Endothelial cell of umbilical vein (primary cell): Measurements from ENCODE around the gene SAA2.

ENCODE experiments used
- CTCF ChIP-seq, 2 donors: IDR thresholded peaks; 1 replicate in 1 of 2; 2 replicates in 1 of 2; pipeline ENCODE4 v1.5.1; 2011; ENCODE audit warnings: low read length in 2 of 2, mild to moderate bottlenecking in 2 of 2, moderate library complexity in 2 of 2, control low read depth in 1 of 2, inconsistent platforms in 1 of 2, low read depth in 1 of 2; ENCODE audit not compliant: insufficient read depth in 1 of 2; ENCODE audit errors: extremely low read depth in 1 of 2
- FOS ChIP-seq: IDR thresholded peaks from 2 replicates; pipeline ENCODE4 v1.6.1; 2011; ENCODE audit warnings: mild to moderate bottlenecking, low read length, moderate library complexity, borderline replicate concordance; ENCODE audit not compliant: insufficient read depth
- POLR2A ChIP-seq: IDR thresholded peaks from 2 replicates; pipeline ENCODE4 v1.6.1; 2012; ENCODE audit warnings: low read depth, mild to moderate bottlenecking, control low read depth, low read length
- POLR2AphosphoS5 ChIP-seq: IDR thresholded peaks from 2 replicates; pipeline ENCODE4 v1.6.1; 2012; ENCODE audit warnings: low read depth, mild to moderate bottlenecking, control low read depth, low read length, moderate library complexity; ENCODE audit not compliant: insufficient read depth

DNA sequence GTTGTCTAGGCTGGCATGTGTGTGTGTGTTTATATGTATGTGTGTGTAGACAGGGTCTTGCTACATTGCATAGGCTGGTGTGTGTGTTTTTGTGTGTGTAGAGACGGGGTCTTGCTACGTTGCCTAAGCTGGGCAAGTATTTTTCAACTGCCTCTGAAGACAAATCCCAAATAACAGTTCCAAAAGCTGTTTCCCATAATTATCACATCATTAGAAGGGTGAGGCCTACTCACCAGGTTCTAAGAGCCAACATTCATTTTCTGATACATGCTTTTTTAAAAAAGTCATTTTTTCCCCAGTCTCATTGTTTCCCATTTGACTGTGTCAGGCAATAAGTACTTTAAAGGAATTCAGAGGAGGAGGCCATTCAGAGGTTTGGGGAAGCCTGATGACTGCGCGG, 40.4 kb upstream of the SAA2 start:
- no peak for TF ChIP-seq CTCF (IDR thresholded peaks at IDR 0.05; ENCODE audit: extremely low read depth in 1 of 2, insufficient read depth in 1 of 2, low read depth in 1 of 2, low read length in 2 of 2)
- TF ChIP-seq POLR2A, result no peak
- no peak for TF ChIP-seq FOS
- no peak for TF ChIP-seq POLR2AphosphoS5
